Left lobe of liver (tissue), 2 donors: Measurements from ENCODE around the gene DAB1. TPM values are rescaled to one million over a fixed set of nuclear protein-coding genes. Genes with fewer than 3 reads are reported as not detected.

Source experiments
- ATAC-seq: fragments of 200-7000 bp; cut with Tn5 transposase; one replicate; pipeline ENCODE4 v1.9.1; 2020; ENCODE audit warnings: mild to moderate bottlenecking, moderate library complexity
- DNase-seq: peaks from one replicate; pipeline ENCODE4 v3.0.0-alpha.2; 2020; ENCODE audit warnings: low spot score
- total RNA-seq: library from RNA; stranded (reverse); gene quantifications from one replicate; pipeline ENCODE4 v1.2.1, GENCODE V29; 2021
- donor health status: DM: no; HTN: no; CAD: no; lungs with moderate emphysema.
- donor health status: DM: no; HTN: yes; CAD: no.

The DAB1 gene
- total RNA-seq: 1.4 TPM

DNA sequence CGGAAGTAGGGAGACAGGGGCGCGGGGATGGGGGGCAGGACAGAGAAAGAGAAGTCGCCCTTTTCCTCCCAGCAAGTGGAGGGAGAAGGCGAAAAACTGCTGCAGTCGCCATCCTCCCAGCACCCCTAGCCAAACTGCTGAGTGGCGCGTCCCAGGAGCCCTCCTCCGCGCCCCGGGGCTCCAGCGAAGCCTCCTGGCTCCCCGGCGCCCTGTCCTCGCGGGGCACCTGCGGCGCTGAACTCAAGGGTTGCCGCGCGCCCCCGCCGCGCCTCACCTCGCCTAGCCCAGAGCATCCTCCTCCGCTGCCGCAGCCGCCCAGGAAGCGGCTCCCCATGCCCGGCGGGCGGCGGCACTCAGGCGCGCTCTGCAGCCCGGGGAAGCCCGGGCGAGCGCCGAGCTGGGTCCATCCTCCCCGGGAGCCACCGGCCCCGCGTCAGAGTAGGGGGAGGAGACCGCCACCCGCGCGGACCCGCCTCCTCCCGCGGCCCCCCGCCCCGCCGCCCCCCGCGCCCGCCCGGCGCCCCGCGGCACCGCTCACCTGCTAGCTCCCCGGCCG lies at the start of gene DAB1:
Gene DAB1 (minus strand): TSS at position 405 of the 556 bp plus-strand sequence. CDS start 133,030 bp downstream, outside the sequence.
- no peak for DNase-seq
- peak; percentile 64 for ATAC-seq

DNA sequence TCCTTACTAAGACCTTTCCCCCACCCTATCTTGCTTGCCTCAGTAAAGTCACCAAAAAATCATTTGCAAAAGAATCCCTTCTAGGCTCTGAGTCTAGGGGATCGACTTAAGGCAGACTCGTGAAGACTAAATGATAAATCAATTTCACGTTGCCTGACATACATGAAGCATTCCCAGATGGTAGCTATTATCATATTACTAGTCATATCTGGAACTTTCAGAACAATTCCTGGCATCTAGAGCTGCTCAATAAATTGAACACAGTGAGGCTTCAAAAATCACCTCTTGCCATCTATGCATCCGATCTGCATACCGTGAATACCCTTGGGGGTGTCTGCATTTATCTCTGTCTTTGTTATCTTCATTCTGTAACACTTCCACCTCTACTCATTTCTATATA lies 49.6 kb upstream of the DAB1 start:
- no peak for DNase-seq
- ATAC-seq: no peak

- ATAC-seq (no peak), DNase-seq (no peak)
Measured at GRCh38 chr1:57471995-57472394, 48.1 kb upstream of the DAB1 start.

DNA sequence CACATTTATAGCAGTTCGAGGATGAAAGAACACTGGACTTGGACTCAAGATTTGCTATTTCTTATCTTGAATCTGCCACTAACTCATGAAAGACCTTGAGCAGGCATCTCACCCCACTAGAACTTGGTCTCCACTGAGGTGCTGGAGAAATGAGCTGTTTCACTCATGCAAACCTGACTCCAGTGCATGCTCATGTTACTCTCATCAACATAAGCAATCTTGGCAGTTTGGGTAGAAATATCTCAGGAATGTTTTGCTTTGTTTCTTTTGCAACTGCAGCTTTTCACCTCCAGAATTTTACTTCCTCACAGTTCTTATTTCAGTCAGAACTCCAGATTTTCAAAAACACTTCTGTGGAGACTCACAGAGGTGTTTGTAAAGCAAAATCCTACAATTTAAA lies 46.2 kb upstream of the DAB1 start:
- ATAC-seq (no peak), DNase-seq (no peak)

DNA sequence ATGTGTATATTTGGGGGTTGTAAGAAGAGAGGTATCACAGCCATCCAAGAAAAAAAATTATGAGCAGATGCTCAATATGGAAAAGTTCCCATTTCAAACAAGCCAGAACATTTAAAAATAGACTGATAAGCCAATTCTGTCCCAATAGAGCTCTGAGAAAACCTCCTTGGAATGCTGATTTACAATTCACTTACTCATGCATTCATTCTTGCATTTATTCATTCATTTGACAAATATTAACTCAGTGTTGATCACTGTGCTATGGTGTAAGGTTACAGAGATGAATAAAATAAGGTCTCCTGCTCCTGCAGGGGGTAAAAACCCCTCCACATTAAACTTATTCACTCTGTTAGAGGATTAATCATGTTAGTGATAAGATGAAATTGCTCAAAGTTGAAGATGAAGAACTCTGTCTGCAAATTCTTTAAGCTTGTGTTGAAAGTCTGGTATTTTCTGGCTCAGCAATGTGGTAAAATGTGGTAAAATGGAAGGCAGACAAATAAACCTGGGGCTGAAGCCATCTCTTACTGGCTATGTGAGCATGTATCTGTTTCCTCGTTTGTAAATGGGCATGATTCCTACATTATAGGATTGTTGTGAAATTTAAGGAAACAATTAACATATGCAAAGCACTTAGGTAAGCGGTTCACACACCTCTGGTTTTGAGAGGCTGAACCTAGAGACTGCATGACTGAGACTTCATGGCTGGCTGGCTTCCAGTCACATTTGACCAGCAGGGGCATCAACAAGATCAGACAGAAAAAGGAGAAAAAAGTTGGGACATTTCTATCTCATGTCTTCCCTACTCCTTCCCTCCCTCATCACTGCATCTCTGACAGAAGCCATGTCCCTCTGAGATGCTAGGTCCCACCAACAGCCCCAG lies 45.0 kb upstream of the DAB1 start:
- ATAC-seq (no peak), DNase-seq (no peak)

- no peak for DNase-seq
- ATAC-seq: no peak
Measured at GRCh38 chr1:57467830-57468229, 44.0 kb upstream of the DAB1 start.

GRCh38 chr1:57464756-57465155 lies 40.9 kb upstream of the DAB1 start:
- no peak for ATAC-seq
- DNase-seq: no peak

DNA sequence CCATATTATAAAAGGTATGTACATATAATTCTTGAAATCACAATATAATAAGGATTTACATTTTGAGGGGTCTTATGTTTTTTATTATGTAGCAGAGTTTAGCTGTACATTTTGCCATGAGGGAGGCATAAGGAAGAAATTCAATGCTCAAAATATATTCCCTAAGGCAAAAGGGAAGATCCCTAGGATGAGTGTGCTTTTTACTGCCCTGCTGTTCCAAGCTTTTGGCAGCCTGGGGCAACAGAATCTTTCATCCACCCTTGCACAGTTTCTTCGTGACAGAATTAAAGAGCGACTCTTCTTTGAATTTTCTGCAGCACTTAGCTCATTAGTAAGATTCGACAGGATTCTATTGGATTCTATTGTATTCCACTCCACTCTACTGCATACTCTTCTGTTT lies 39.5 kb upstream of the DAB1 start:
- no peak for DNase-seq
- no peak for ATAC-seq

DNA sequence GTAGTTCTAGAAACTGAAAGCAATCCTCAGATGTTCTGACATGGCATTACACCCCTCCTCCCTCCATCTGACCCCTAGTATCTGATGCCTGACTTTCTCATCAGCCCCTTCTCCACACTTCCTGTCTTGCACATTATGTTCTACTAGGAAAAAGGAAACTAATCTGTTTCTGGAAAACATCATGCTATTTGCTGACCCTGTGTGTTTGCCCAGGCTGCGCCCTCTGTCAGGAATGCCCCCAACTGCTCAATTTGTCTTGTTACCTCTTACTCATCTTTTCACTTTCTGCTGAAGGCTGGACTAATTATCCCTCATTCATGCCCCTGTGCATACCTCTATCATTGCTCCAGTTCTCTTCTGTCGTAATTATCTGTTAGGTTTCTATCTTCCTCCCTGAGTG lies 37.5 kb upstream of the DAB1 start:
- DNase-seq (no peak), ATAC-seq (no peak)

DNA sequence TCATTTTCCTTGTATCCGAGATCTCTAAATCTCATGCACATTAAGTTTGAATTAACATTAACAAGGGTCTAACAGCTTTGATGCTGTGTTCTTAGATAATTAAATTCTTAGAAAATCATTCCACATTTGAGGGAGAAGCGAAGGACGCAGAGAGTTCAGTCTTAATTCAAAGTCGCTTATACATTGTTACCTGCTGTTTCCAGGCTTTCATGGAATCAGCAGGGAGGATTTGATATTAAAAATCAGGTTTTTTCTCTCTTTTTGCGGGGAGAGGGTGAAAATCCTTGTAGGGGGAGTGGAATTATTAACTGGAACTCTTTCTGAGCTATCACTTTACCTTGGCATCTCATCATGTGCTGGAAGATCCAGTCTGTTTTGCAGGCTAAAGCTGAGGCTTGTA lies 27.7 kb upstream of the DAB1 start:
- no peak for ATAC-seq
- no peak for DNase-seq

DNA sequence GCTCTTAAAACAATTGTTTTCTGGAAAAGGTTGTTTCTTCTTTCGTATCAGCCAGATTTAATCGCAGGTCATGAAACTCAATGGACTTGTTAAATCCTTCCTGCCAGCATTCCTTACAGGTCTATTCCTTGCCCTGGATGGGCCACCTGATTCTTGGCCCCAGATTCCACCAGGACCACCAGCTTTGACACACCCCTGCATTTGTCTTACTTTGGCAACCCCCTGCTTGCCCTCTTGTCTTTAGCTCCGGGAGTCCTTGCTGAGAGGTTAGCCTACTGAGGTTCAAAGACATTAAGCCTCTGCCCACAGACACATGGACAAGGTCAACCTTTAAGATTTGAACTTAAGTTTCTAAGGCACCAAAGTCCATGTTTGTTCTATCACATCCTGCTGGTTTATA lies 27.1 kb upstream of the DAB1 start:
- DNase-seq (no peak), ATAC-seq (no peak)

DNA sequence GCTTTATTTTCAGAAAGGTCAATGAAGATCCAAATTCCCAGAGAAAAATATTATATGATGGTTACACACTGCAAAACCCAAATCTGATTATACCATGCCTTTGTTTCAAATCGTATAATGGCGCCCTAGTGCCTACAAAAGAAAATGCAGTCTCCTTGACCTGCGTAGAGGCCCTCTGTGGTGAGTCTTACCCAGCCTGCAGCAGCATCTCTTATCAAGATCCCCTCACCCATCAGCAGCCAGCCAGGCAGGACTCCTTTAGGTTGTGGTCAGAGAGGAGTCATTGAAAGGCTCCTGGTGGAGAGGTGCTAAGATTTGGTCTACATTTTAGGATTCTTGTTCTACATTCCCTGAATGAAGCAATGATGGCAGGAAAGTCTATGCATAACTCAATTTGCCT lies 23.7 kb upstream of the DAB1 start:
- ATAC-seq: no peak
- DNase-seq: no peak

GRCh38 chr1:57443004-57443403 lies 19.1 kb upstream of the DAB1 start:
- DNase-seq (no peak), ATAC-seq (no peak)

DNA sequence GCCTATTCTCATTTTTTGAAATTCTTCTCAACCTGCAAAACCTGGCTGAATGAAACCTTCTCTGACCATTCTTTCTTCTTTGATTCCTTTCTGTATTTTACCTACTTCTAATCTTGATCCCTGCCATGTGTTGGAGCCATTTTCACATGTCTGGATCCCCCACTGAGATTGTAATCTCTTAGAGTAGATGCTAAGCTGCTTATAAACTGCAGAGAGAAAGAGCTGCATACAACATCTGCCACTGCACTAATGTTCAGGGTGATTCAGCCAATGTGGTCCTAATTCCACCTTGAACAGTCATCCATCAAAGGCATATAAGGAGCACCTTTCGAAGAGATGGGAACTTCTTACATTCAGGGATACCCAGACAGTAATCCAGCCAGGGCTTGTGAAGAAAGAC lies 16.2 kb upstream of the DAB1 start:
- no peak for ATAC-seq
- DNase-seq: no peak

DNA sequence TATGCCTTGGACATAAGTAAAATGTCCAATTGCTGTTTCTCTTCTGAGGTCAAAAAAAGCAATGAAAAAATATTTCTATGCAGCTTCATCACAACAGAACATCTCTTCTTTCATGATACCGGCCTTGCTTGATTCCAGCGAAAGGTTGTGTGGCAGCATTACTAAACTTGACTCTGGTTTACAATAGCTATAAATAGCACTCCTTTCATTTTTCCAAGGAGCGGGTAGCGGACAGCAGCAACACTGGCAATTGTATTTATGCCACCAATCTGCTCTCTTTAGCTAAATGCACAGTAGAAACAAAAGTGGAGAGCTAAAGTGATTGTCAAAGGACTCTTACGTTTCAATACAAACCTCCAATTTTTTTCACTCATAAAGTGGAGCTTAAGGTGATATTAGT lies 7.5 kb upstream of the DAB1 start:
- no peak for DNase-seq
- no peak for ATAC-seq

DNA sequence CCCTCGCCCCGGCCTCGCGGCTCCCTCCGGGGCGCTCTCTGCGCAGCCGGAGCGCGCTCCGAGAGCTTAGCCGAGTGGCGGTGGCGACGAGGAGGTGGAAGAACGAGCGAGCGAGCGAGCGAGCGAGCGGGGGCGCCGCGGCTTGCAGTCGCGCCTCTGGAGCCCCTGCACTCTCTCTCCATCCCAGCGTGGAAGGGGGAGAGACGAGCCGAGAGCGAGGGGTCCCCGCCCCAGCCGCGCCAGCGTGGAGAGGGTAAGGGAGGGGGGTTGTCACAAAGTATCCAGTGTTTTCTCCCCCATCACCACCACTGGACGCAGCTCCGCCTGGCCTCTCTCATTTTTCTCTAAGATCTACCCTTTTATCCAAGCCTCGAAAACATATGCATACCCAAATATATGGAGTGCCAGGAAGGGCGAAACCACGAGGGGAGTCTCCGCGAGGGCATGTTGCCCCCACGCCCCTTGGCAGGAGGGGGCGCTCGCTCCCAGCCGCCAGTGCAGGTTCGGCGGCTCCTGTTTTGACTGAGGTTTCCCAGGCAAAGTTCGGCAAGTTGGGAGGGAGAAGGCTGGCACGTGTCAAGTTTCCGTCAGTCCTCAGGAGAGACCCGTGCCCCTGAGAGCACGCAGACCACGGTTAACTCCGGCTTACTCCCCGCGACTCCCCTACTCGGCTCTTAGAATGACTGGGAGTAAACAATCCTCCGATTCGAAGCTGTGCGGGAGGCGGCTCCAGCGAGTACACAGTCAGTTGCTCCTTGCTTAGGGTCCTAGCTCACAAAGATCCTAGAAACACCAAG lies 569 bp upstream of the DAB1 start:
- ATAC-seq: peak; percentile 81

DNA sequence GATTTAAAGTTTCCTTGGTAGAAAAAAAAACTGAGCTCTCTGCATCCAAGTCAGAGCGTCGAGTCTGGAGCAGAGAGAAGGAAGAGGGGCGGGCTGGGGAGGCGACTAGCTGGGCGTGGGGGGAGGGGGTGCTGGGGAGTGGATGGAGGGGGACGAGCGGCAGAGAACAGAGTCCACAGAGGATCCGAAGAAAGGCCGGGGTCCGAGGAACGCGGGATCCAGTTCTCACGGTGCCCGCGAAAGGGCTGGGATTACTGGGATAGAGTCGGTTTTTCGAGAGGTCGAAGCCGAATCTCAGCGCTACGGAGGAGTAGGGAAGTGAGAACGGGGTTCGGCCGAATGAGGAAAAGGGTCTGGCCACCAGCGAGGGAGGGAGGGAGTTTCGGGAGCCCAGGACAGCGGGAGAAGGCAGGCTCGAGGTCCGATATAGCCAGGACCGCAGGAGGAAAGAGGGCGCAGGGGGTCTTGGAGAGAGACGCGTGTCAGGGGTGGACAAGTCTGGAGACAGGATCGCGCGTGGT lies 665 bp downstream of the DAB1 start:
- DNase-seq (no peak), ATAC-seq (no peak)

More for the DNA sequence above, 569 bp upstream of the DAB1 start:
- DNase-seq: no peak

DNA sequence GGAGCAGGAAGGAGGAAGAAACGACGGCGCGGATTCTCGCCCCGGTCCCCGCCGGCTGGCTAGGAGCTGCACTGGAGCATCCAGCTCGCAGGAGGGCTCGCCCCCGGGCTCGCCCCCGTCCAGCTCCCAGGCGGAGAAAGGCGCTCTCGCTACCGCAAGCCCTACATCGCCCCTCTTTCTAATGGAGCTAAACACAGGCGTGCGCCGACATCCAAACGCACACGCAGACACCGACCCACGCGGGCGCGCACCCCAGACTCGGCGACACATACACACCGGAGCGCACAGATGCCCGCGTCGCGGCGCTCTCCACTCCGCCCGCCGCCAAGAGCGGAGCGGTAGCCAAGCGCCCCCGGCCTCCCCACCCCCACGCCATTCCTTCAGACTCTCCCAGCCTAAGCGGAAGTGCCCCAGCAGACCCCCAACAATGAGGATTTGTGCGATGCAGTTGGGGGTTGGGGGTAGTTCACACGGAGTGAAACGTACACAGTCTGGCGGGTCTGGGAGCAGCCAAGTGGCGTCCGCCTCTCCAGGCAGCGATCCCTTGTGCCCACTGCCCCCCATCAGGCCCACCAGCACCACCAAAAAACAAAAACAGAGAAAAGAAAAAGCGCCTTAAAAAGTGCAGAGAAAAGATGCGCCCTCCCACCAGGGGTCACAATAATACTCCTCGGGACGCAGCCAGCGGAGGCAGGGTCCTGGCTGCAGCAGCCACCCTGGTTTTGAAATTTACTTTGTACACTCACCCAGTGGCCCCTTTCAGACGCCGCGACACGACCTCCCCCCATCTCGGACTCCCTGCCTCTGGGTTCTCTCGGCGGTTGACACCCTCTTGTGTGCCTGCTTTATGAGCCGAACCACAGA lies 1.4 kb downstream of the DAB1 start:
- no peak for ATAC-seq
- no peak for DNase-seq

- DNase-seq: no peak
- no peak for ATAC-seq
Measured at GRCh38 chr1:57421806-57422205, 2.1 kb downstream of the DAB1 start.

DNA sequence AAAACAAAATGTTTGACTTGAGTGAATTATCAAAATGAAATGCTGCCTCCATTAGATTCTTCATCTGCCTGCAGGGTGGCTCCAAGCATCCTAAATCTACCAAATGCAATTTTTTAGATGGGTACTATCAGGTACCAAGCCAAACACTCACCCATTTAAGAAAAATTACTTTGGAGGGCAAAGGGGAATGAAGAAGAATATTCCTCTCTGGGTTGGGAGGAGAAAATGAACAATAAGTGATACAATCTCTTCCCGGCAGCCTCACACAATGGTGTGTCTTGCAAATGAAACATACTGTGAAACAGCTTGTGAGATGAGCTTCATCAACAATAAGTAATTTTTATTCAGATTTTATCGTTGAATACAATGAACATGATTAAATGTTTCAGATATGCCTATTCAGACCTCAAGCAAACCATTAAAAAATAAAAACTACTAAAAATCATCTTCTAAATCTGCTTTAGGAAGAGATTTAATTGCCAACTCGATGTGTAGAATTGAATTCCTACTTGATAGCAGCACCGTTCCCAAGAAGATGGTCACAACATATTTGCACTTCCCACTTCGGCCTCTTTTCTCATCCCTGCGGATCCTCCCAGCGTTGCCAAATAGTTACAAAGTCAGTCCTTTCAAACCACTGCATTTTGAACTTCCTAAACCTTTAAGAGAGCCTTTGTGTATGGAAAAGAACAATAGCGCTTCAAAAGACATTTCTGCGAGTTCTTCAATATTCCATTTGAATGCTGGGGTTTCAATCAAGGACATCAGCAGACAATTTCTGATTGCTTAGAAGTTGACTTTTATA lies 2.7 kb downstream of the DAB1 start:
- DNase-seq (no peak), ATAC-seq (no peak)
